ENCODE measurements around the gene ZCCHC7. TPM values are rescaled to one million over a fixed set of nuclear protein-coding genes. Genes with fewer than 3 reads are reported as not detected.
"Not testable (repeated sequence)": the region's sequence is repeated elsewhere in the genome, so short reads cannot be mapped to it uniquely, and the experiment has no call there.

ZCCHC7 gene
- total RNA-seq, 1 experiment from 2014 or later = 7.7 TPM

DNA sequence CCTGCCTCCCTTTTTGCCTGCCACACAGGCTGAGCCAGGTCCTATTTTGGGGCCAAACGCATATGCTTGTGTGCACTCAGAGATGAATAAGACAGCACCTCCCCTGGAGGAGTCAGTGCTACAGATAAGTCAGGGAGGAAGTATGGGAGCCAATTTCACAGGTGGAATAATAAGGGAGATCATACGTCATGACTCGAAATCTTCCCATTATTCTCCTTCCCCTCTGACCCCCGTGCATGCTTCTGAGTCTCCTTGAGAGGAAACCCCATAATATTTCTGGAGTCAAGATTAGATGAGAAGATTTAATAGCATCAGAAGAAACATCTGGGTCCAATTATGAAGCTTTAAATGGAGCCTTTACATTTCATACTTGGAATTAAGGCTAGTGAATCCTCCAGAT, 15.1 kb upstream of the ZCCHC7 start:
- no peaks in the 10 kb centered on the region for H3K27me3 ChIP-seq
- no peaks in the 10 kb centered on the region for H3K9me3 ChIP-seq
- no peak overlapping the region for H3K4me3 ChIP-seq
- DNase-seq = no peak
- no peaks in the 10 kb centered on the region for H3K36me3 ChIP-seq

DNA sequence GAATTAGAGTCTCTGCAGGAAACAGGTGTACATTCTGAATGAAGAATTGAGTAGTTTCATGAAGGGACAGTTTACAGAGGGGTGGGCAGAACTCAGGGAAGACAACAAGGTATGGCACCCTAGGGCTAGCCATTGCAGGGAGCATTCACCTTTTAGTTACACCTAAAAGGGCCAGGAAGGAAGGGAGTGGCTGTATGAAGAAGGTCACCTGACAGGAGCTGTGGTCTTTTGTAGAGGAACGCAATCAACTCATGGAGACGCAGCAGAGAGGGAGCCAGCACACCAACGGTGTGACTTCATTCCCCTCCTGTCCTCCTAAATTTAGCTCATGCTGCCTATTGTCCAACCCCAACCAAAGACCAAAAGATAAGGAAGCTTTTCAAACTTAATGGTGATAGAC, 12.7 kb upstream of the ZCCHC7 start:
- no peaks in the 10 kb centered on the region for H3K9me3 ChIP-seq
- H3K27me3 ChIP-seq = no peaks in the 10 kb centered on the region
- no peaks in the 10 kb centered on the region for H3K36me3 ChIP-seq
- no peak overlapping the region for H3K4me3 ChIP-seq
- DNase-seq = no peak

DNA sequence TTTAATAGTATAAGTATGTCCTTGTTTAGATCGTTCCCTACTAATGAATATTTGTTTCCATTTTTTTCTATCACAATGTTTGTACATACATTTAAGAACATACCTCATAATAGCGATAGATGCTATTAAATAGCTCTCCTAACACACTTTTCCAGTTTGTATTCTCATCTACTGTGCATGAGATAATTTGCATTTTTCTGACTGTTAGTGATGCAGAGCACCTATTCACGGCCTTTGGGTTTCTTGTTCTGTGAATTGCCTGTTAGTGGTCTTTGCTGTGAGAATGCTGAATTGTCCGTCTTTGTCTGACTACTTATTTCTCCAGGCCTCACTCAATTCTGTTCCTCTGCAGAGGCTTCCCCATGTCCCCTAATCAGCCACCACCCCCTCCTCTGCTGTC, 5.9 kb upstream of the ZCCHC7 start:
- not testable (repeated sequence) for H3K4me3 ChIP-seq, DNase-seq, H3K27me3 ChIP-seq, H3K36me3 ChIP-seq, H3K9me3 ChIP-seq

DNA sequence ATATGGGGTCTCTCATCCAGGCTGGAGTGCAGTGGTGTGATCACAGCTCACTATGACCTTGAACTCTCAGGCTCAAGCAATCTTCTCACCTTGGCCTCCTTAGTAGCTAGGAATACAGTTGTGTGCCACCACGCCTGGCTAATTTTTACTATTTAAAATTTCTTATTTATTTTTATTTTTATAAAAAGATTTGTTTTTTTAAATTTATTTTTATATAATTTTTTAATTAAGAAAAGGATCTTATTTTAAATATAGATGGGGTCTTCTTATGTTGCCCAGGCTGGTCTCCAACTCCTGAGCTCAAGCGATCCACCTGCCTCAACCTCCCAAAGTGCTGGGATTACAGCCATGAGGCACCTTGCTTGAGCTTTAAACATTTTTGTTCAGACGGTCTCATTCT, 2.4 kb upstream of the ZCCHC7 start:
- H3K9me3 ChIP-seq = peaks cover 2% of the 10 kb centered on the region; the same call in 1 of the 2 replicates
- H3K36me3 ChIP-seq = peaks cover 2% of the 10 kb centered on the region; the same call in 1 of the 2 replicates
- DNase-seq = no peak
- no peak overlapping the region for H3K4me3 ChIP-seq
- no peaks in the 10 kb centered on the region for H3K27me3 ChIP-seq

DNA sequence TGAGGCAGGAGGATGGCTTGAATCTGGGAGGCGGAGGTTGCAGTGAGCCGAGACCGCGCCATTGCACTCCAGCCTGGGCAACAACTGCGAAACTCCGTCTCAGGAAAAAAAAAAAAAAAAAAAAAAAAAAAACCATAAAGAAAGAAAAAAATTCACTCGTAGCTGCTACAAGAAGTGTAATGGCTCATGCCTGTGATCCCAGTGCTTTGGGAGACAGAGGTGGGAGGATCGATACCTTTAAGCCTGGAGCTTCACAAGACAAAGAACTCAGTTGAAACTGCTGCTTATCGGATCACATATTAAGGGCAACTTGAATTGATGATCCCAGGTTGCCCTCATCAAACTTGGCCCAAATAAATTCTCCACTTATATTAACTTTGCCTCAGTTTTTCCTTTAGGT, 1.0 kb upstream of the ZCCHC7 start:
- Histone ChIP-seq H3K9me3 (peaks cover 2% of the 10 kb centered on the region; the same call in 1 of the 2 replicates), H3K36me3 (peaks cover 2% of the 10 kb centered on the region; the same call in 1 of the 2 replicates), H3K4me3 (peak overlapping the region; percentile 92), H3K27me3 (no peaks in the 10 kb centered on the region)
- no peak for DNase-seq

DNA sequence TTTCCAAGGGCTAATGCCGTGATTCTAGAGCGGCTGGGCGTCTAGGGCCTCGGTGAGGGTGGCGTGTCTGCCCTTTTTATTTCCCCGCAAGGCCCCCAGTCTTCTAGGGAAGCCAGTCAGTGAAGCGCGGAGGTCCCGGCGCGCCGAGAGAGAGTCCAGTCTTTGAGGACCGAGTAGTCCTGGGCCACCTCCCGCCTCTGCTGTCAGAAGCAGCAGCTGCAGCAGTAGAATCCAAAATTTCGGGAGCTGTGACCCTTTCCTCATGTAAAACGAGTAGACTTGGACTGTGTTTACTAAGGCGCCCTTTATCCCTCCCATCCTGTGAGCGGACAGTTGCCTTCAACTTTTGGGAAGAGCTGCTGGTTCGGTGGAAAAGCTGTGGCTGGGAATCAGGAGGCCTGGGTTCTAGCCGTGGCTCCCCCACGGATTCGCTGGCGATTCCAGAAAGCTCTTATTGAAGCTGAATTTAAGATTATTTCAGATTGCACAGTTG, 515 bp downstream of the ZCCHC7 start:
- peak overlapping the region; percentile 92 for H3K4me3 ChIP-seq
- not testable (repeated sequence) for H3K36me3 ChIP-seq, H3K9me3 ChIP-seq, H3K27me3 ChIP-seq
- peak; percentile 12 for DNase-seq

DNA sequence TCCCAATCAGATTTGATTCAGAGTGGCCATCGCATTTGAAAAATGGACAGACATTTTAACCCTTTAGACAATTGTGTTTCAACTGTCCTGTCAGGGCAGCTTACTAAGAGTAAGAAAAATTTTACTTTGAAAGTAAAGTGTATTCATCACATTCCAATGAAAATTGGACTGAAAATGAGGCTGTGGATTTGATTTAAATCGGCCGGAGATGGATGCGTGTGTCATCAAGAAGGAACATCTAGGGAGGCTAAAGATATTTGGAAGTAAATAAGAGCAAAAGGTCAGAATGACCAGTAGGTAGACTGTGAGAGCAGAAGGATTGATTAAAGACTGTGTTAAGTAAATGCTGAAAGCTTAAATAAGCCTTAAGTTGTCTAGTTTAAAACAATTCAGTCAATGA, 1.5 kb downstream of the ZCCHC7 start:
- DNase-seq = no peak

DNA sequence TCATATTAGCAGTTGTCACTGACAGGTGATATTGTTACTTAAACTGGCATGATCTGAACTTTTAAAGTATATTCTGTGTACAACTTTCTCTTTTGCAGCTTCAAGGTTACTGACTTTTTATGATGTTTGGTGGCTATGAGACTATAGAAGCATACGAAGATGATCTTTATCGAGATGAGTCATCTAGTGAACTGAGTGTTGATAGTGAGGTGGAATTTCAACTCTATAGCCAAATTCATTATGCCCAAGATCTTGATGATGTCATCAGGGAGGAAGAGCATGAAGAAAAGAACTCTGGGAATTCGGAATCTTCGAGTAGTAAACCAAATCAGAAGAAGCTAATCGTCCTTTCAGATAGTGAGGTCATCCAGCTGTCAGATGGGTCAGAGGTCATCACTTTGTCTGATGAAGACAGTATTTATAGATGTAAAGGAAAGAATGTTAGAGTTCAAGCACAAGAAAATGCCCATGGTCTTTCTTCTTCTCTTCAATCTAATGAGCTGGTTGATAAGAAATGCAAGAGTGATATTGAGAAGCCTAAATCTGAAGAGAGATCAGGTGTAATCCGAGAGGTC, 5.9 kb downstream of the ZCCHC7 start:
- H3K4me3 ChIP-seq = no peak overlapping the region
- peaks cover 24% of the 10 kb centered on the region for H3K36me3 ChIP-seq
- no peaks in the 10 kb centered on the region for H3K27me3 ChIP-seq
- no peaks in the 10 kb centered on the region for H3K9me3 ChIP-seq
- DNase-seq = no peak

More for the DNA sequence above, 1.5 kb downstream of the ZCCHC7 start:
- Histone ChIP-seq H3K36me3 (peaks cover 7% of the 10 kb centered on the region), H3K4me3 (peak overlapping the region; percentile 92), H3K9me3 (peaks cover 2% of the 10 kb centered on the region; the same call in 1 of the 2 replicates), H3K27me3 (no peaks in the 10 kb centered on the region)

DNA sequence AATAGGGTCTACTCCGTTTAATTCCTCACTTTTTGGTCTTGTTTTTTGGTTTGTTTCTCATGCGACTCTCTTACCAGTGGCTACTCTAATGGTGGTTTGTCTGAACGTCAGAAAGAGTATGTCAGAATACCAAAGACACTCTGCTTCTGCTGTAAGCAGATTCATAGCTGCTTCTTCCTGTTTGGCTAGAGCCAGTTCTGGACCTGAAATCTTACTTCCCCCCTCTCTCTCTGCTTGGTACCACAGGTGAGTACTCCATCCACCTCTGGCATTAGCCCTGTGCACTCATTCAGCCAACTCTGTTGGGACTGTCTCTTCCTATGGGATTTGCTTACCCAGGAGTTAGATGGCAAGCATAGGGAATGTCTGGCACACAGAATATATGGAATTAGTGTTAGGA, 6.6 kb downstream of the ZCCHC7 start:
- DNase-seq = no peak
- Histone ChIP-seq H3K4me3 (no peak overlapping the region), H3K27me3 (no peaks in the 10 kb centered on the region), H3K36me3 (peaks cover 26% of the 10 kb centered on the region), H3K9me3 (no peaks in the 10 kb centered on the region)

DNA sequence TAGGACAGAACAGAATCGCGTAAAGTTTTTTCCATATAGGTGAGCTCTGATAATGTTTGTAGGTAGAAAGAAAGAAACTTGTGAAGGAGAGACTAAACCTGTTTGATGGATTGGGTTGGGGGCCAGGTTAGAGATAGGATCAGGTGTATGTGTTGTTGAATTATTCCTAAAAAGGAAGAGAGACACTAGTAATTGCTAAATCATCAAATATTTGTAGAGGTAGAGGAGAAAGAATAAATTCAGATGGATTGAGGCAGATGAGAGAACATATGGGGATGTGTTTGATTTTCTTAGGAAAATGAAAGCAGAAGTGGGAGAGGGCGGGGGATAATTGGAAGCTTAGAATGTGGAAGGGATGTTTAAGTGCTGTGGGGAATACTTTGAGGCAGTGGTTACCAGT, 7.7 kb downstream of the ZCCHC7 start:
- H3K9me3 ChIP-seq = no peaks in the 10 kb centered on the region
- H3K27me3 ChIP-seq = no peaks in the 10 kb centered on the region
- peaks cover 27% of the 10 kb centered on the region for H3K36me3 ChIP-seq
- DNase-seq = no peak
- no peak overlapping the region for H3K4me3 ChIP-seq

DNA sequence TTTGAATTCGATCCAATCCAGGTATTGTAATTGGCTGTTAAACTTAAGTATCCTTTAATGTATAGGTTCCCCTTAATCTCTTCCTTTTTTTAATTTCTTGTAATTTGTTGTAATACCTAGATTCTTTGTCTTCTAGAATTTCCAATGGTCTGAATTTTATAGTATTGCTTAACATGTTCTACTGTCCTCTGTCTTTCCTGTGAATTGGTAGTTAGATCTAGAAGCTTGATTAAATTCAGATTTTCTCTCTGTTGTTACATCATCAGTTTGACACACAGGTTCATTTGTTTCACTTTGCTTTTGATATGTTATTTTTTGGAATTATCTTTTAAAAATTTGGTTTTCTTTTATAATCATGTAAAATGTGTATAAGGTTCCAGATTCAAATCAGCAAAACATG, 13.8 kb downstream of the ZCCHC7 start:
- Histone ChIP-seq H3K9me3 (no peaks in the 10 kb centered on the region), H3K27me3 (no peaks in the 10 kb centered on the region), H3K4me3 (no peak overlapping the region), H3K36me3 (peaks cover 8% of the 10 kb centered on the region)
- no peak for DNase-seq

DNA sequence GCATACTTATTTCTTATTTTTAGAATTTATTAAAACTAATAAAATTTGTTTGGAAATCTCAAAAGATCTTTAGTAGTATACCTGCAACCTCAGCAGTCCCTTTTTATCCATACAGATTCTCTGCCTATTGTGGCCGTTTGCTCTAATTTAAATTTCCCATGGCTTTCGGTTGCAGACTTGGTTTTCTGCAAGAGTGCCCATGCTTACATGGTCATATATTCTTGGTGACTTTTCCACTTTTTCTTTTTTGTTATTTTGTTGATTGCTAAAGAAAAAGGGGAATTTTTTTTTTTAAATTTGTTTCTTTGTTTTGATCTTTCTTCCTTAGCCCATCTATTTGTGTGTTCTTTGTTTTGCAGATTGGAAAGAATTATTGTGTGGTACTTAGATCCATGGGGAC, 20.6 kb downstream of the ZCCHC7 start:
- Histone ChIP-seq H3K4me3 (no peak overlapping the region), H3K9me3 (no peaks in the 10 kb centered on the region), H3K27me3 (no peaks in the 10 kb centered on the region), H3K36me3 (no peaks in the 10 kb centered on the region)
- DNase-seq = no peak

DNA sequence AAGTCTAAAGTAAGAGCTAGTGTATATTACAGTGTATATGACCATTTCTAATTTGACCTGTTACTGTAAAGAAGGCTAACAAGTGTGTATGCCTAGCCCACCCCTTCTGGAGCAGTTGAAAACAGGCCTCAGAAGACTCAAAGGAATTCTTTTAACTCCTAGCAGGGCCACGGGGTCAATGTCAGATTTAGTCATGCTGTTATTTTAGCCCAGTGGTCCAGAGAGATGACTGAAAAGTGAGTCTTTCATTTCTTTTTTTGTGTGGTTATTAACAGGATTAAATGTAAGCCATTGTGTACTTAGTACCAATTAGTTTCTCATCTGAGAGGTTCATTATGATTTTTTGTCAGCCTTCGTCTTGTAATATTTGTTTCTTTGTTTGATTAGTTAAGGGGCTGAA, 24.4 kb downstream of the ZCCHC7 start:
- Histone ChIP-seq H3K4me3 (no peak overlapping the region), H3K27me3 (no peaks in the 10 kb centered on the region), H3K9me3 (no peaks in the 10 kb centered on the region), H3K36me3 (peaks cover 2% of the 10 kb centered on the region; the same call in 1 of the 2 replicates)
- no peak for DNase-seq

DNA sequence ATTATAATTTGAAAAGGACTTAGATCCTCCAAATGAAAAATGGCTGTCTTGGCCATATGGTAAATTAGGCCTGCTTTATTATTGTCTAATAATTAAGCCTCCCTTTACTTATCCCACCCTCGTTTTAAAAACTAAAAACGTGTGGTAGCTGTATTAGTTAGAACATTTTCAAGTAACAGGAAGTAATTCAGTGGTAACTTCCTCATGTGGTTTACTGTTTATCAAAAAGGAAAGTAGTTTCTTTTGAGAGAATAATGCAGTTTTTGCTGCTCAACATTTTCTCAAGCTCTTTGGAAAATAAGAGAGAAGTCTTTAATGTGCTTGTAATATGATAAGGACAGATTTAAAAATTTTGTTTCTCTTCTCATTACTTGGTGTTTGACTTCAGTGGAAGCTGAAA, 26.0 kb downstream of the ZCCHC7 start:
- DNase-seq = no peak
- no peaks in the 10 kb centered on the region for H3K27me3 ChIP-seq
- H3K4me3 ChIP-seq = no peak overlapping the region
- H3K9me3 ChIP-seq = no peaks in the 10 kb centered on the region
- peaks cover 3% of the 10 kb centered on the region; the same call in 1 of the 2 replicates for H3K36me3 ChIP-seq

DNA sequence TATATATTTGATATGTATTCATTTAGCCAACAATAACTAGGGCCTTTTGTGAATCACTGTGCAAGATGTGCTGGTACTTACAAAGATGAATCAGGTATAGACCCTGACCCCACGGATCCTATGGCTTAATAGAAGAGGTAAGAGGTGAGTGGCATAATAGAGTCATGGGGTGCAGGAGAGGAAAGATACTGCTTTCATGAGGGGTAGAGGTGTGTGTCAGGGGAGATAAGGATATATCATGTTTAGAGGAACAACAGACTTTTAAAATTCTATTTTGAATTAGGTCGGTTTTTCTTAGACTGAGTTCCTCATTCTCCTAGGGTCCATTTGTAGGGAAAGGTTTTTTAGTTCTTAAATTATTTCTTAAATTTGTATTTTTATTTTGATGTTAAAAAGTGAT, 27.8 kb downstream of the ZCCHC7 start:
- no peaks in the 10 kb centered on the region for H3K9me3 ChIP-seq
- no peak overlapping the region for H3K4me3 ChIP-seq
- no peaks in the 10 kb centered on the region for H3K27me3 ChIP-seq

DNA sequence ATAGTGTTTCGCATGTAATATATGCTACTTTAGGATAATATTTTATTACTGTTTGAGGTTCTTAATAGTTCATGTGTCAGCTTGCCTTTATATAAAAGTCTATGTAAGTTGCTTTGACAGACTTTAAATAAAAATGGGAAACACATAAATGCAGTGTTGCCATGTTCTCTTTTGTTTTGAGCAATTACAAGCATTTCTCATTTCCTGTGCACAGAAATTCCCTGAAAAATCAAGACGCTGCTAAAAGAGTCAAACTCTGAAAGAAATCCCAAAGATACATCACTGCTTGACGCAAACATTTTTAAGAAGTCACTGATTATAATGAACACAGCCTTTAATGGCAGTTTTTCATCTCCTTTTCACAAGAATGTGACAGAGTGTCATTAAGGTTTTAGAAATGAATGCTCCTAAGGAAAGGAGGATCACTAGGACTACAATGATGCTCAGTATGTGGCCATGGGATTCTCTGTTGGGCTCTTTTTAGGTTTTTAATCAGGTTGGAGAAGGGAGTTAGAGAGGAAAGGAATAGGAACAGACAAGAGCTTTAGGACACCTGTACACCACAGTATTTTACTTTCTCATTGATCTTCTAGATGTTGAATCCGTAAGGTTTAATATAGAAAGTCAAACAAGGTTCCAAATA, 29.4 kb downstream of the ZCCHC7 start:
- H3K36me3 ChIP-seq = peaks cover 3% of the 10 kb centered on the region; the same call in 1 of the 2 replicates
- no peak for DNase-seq

More for the DNA sequence above, 27.8 kb downstream of the ZCCHC7 start:
- H3K36me3 ChIP-seq = peaks cover 3% of the 10 kb centered on the region; the same call in 1 of the 2 replicates
- no peak for DNase-seq

DNA sequence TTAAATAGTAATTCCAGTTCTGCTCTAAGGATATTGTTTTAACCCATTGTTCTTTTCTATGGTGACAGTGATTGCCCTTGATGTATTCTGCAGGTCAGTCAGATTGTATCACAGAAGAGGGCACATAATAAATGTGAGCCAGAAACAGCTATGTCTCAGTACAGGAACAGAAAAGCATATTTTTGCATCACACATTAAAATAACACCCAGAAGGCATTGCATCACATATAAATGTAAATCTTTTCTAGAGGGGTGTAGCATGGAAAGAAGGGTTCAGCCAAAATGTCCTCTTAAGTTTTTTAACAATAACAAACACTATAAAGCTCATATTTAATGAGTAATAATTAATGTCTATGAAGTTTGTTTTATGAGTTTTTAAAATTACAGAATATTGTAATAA, 30.0 kb downstream of the ZCCHC7 start:
- Histone ChIP-seq H3K9me3 (no peaks in the 10 kb centered on the region), H3K27me3 (no peaks in the 10 kb centered on the region), H3K36me3 (peaks cover 3% of the 10 kb centered on the region; the same call in 1 of the 2 replicates), H3K4me3 (no peak overlapping the region)
- no peak for DNase-seq

More for the DNA sequence above, 29.4 kb downstream of the ZCCHC7 start:
- H3K27me3 ChIP-seq = no peaks in the 10 kb centered on the region
- H3K4me3 ChIP-seq = no peak overlapping the region
- no peaks in the 10 kb centered on the region for H3K9me3 ChIP-seq

DNA sequence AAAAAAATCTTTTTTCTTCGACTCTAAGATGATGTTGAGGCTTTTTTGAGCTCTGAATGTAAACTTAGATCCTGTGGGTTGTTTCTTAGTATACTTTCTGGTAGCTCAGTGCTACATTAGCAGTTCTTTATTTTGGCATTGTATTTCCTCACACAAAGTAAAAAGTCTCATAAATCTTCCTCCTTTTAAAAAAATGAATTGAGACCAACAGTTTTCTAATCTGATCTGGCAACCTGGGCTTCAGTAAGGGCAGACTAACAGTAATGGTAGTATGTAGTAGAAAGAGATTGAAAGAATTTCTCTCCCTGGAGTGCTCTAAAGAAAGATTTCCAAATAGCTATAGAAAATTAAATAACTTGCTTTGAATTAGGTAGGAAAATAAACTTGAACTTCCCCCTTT, 31.4 kb downstream of the ZCCHC7 start:
- no peaks in the 10 kb centered on the region for H3K27me3 ChIP-seq
- no peak overlapping the region for H3K4me3 ChIP-seq
- H3K36me3 ChIP-seq = peaks cover 3% of the 10 kb centered on the region; the same call in 1 of the 2 replicates
- DNase-seq = no peak
- H3K9me3 ChIP-seq = no peaks in the 10 kb centered on the region

All from MG63 (cell line).